G401.6 (cell line): ENCODE results near the gene KIN.
"Not testable (repeated sequence)": the region's sequence is repeated elsewhere in the genome, so short reads cannot be mapped to it uniquely, and the experiment has no call there.

Source experiments
- FAIRE-seq: peaks from 2 replicates; lab custom pipeline; 2012; peaks lifted over from hg19 to GRCh38; lab: Jason Lieb, UNC

The KIN gene, protein sequence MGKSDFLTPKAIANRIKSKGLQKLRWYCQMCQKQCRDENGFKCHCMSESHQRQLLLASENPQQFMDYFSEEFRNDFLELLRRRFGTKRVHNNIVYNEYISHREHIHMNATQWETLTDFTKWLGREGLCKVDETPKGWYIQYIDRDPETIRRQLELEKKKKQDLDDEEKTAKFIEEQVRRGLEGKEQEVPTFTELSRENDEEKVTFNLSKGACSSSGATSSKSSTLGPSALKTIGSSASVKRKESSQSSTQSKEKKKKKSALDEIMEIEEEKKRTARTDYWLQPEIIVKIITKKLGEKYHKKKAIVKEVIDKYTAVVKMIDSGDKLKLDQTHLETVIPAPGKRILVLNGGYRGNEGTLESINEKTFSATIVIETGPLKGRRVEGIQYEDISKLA

DNA sequence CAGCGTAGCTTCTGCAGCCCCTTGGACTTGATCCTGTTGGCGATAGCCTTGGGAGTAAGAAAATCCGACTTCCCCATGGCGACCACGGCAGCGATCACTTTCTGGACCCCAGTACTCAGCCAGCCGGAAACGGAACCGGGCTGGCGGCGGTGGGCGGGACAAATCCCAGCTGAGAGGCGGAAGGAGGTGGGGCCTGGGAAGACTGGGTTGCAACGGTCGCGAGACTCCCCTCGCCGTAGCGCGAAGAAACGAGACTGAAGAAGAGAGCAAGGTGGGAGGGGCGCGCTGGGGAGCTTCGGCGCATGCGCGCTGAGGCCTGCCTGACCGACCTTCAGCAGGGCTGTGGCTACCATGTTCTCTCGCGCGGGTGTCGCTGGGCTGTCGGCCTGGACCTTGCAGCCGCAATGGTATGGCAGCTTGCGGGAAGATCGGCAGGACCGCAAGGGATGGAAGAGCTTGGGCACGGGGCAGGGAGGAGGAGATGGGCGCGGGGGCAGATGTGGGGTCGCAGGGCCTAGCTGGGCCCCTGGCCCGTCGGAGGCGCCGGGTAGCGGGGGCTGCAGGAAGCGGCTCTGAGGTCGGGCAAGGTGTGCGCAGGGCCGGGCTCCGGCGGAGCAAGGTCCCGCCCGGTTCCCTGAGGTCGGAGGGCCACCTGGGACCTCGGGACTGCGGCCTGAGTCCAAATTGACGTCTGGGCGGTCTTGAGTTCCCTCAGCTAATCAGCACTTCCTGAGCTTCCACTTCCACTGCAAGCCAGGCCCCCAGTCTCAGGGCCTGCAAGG is at the start of gene KIN, which contains the start of gene ATP5F1C:
Gene KIN (minus strand): TSS at position 137 of the 782 bp plus-strand sequence. CDS start 60 bp downstream, at position 77.
Gene ATP5F1C (plus strand): TSS at position 321 of the 782 bp plus-strand sequence. CDS start 31 bp downstream, at position 352.
- FAIRE-seq = peak; percentile 95

DNA sequence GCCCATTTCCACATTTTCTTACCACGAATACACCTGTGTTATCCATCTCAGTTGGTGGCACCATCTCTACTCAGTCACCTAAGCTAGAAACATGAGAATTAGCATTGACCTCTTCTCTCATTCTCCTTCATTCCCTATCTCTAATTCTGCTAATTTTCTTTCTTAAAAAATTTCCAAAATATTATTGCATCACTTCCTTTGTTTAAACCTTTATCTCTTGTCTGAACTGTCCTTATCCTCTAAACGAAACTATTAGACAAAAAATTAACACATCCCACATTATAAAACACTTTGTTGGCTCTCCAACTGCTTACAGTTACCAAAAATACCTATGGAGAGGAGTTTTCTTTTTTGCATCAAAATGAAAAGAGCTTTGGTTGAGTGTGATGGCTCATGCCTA is 48.8 kb upstream of the KIN start:
- no peak for FAIRE-seq

DNA sequence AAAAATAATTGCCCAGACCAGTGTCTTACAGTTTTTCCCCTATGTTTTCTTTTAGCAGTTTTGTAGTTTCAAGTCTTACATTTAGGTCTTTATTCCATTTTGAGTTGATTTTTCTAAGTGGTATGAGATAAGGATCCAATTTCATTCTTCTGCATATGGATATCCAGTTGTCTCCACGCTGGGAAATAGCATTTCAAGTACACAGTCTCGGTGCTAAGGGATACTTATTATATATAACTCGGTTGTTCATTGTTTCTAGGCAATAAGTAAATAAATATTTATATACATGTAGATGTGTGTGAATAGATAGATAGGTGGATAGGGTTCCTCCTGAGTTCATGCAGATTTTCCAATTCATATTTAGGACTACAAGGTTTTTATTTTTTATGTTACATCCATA is 46.5 kb upstream of the KIN start:
- no peak for FAIRE-seq

DNA sequence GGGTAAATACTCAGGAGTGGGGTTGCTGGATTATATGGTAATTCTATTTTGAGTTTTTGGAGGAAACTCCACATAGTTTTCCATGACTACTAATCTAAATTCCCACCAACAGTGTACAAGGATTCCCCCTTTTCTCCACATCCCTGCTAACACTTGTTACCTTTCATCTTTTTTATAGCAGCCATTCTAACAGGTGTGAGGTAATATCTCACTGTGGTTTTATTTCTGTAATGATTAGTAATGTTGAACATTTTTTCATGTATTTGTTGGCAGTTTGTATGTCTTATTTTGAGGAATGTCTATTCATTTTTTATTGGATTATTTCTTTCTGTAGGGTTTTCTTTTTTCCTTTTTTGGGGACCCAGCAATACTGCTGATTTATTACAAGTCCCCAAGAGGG is 45.4 kb upstream of the KIN start:
- FAIRE-seq = no peak

DNA sequence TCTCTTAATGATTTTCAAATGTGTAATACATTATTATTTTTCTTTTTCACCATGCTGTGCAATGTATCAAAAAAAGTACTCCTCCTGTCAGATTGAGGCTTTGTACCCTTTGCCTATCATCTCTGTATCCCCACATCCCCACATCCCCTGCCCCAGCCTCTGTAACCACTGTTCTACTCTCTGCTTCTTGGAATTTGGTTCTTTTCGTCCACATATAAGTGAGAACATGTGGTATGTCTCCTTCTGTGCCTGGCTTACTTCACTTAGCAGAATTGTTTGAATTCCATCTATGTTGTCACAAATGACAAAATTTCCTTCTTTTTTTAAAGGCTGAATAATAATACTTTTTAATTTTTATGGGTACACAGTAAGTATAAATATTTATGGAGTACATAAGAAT is 44.3 kb upstream of the KIN start:
- FAIRE-seq = no peak

DNA sequence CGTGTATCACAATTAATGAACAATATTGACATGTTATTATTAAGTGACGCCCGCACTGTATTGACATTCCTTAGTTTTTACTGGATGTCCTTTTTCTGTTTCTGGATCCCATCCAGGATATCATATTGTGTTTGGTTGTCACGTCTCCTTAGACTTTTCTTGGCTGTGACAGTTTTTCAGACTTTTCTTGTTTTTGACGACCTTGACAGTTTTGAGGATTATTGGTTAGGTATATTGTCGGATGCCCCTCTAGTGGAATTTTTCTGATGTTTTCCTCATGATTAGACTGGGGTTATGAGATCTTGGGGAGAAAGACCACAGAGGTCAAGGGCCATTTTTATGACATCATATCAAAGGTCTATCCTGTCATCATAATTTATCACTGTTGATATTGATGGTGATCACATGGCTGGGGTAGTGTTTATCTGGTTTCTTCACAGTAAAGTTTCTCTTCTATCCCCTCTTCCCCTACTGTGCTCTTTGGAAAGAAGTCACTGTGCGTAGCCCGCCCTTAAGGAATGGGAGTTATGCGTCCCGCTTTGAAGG is 41.6 kb upstream of the KIN start:
- FAIRE-seq = no peak

DNA sequence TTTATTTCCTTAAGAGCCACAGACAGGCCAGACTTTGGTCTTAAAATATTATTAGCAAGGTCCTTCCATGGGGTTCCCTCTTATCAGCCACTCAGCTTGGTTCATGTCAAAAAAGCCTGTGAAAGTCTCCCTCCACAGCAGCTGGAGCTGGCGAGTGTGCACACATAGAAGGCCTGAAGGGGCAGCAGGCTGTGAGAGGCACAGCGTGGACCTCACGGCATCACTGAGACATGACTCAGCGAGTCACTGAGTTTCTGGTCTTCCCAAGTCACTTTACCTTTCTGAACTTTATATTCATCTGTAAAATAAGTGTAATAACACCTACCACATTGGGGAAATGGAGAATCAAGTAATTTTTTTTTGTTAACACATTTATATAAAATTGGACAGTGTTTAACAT is 39.2 kb upstream of the KIN start:
- no peak for FAIRE-seq

DNA sequence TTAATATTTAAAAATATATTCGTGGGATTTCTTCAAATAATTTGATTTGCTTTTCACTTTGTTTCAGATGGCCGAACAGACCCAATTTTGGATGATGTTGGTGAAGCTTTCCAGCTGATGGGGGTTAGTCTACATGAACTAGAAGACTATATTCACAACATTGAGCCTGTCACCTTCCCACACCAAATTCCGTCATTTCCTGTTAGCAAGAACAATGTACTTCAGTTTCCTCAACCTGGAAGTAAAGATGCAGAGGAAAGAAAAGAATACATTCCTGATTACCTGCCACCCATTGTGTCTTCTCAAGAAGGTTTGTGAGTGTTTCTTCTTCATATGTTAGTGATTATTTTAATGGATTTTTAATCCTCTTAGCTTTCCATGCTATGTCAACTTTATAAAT is 36.5 kb upstream of the KIN start:
- FAIRE-seq = no peak

DNA sequence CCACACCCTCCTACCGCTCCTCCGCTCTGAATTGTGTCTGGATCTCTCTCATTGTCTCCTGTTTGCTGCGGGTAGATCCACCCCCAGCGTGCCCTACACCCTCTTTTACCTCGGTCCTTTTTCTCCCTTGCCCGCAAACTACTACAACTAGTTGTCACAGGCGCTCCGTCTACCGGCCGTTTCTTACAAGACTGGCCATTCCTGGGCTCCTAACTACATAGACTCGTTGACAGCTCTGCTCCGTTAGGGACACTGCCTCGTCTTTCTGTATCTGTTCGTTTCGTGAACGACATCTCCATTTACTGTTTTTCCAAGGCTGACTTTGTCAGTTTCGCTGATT is 31.3 kb upstream of the KIN start:
- FAIRE-seq = no peak

DNA sequence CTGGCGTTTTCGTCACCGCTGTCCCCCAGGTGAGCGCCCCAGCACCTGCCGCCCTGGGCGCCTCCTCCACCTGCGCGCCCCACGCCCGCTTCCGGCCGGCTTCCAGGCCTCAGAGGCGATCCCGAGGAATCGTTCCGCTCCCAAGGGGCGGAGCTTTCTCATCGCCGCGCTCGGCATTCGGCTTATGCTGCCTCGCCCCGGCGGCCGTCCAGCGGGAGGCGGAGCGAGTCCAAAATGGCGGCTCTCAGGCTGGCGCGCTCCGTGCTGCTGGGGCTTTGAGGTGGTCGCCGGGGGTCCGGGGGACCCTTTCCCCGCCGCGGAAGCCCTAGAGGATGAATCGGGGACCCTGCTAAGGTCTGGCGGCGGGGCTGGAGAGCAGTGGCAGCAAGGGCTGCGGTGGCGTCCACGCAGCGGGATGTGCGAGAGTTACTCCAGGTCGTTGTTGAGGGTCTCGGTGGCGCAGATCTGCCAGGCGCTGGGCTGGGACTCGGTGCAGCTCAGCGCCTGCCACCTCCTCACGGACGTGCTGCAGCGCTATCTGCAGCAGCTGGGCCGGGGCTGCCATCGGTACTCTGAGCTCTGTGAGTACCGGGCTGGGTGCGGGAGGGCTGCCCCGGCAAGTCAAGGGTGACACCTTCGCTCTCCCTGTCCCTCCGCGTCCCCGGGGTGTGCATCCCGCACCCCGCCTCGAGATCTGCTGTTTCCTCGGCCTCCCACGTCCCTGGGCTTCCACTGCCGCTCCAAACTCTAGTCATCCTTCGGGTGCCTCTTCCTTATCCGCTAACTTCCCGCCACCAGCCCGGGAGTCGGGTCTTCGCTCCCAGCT is 30.7 kb upstream of the KIN start, which contains the start of gene TAF3:
Gene TAF3 (plus strand): TSS at position 211 of the 826 bp plus-strand sequence. CDS start 205 bp downstream, at position 416.
- FAIRE-seq = no peak

DNA sequence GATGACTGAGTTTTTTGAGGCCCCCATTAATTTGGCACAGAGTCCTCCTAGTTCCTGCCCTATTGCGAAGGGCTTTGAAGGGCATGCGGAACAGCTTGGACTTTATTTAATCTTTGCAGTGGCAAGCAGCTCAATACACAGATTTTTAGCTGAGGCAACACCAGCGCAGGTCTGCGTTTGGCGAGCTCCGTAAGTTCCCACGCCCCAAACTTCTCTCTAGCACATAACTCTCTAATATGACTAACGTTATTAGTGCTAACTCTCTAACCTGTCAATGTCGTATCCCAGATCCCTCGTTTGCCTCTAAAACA is 30.1 kb upstream of the KIN start:
- FAIRE-seq = no peak

DNA sequence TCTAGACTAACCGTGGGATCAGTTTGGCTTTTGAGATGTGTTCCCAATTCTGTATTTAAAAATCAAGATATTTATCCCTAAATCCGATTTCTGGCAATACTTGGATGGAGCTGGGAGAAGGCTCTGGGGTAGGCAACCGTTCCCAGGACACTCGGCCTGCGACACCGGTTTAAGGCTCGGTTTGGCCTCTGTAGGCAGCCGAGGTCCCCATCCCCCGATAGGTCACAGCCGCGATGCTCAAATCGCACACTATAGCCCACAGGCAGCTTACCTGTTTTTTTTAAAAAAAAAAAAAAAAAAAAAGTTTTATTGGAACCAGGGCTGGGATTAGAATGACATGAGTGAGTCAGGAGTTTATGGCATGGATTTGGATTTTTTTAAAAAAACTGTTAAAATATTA is 29.8 kb upstream of the KIN start:
- FAIRE-seq = no peak

DNA sequence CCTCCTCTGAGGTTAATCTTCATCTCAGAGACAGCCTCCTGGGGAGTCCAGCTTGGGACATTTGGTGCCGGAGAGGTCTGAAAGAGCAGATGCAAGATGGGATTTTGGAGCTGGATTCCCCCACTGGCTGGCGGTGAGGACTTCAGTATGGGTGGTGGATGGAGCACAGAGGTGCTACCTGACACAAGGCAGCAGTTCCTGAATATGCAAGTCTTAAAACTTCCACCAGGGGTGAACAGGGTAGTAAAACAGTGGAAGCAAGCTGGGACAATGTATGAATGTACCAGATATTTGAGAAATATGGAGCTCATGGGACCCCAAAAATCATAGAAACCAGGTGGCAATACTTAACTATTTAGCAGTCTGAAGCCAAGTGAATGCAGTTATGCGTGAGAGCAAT is 25.7 kb upstream of the KIN start:
- FAIRE-seq = no peak

DNA sequence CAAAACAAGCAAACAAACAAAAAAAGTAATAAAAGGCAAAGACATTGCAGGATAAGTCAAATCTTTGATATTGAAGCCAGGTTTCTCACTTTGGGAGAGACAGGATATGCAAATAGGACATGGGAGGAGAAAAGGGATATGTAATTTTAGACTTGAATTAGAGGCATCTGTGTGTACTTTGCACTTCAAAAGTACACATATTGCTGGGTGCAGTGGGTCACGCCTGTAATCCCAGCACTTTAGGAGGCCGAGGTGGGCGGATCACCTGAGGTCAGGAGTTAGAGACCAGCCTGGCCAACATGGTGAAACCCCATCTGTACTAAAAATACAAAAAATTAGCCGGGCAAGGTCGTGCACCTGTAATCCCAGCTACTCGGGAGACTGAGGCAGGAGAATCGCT is 23.9 kb upstream of the KIN start:
- not testable (repeated sequence) for FAIRE-seq

DNA sequence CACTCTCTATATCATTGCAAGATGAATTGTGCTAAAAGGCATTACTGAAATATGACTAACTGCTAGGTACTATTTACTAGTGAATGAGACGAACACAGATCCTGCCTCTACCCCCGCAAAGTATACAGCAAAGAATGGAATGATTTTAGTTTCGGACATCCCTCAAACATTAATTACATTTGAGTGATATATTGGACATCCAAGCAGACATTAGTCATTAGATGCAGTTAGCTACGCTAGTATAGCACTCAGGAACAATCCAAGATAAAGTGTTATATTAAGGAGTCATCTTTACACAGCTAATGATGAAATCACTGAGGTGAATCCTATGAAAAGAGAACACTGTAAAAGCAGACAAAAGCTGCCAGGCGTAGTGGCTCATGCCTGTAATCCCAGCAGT is 23.2 kb upstream of the KIN start:
- no peak for FAIRE-seq

DNA sequence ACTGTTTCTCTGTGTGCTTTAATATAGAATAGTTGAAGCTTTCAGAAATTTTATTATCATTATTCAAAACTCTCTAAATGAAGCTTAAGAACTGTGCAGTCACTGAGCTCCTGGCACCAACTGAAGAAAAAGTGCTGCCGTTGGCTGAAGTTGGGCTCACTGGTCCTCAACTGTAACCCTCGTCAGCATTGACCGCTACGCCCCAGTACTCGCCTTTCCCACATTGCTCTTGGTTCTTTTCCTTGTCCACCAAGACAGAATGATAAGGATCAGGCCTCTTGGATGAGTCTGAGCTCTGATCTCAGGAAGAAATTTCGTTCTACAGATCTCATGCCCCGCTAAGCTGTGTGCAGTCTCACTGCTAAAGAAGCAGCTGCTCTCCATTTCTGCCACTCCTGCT is 22.6 kb upstream of the KIN start:
- no peak for FAIRE-seq

DNA sequence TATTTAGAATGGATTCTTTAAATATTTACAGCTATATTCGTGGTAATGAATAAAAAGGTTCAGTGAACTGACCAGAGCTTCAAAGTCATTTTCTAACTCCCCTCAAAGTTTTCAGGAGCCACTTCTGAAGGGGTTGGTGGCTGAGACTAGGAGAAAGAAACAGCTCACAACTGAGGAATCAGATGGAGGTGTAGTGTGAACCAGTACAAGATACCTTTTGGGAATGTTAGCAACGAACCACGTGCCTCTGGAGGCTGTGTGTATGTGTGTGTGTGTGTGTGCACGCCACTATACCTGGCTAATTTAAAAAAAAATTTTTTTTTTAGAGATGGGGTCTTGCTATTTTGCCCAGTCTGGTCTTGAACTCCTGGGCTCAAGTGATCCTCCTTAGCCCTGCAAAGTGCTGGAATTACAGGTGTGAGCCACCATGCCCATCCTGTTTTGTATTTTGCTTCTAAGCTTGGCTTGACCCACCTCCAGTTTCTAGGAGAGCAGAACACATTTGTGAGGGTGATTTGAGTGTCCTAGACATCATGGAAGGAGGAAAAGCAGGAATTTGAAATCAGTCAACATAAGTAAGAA is 21.0 kb upstream of the KIN start:
- FAIRE-seq = no peak

DNA sequence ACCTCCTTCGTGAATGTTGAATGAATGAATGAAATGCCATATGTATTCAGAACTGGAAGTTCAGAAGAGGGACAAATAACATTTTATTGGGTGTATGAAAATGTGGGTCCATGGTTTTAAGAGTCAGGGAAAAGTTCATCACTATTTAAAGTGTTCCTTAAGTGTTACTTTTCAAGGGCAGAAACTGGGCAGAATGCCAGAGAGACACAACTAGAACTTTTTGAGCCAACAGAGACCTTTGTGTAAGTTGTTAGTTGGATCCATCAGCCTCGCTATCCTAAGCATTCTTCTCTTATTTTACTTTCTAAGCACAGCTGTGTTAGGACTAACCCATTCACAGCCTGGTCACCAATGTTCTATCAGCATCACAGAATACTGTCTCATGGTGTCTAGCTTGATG is 16.9 kb upstream of the KIN start:
- no peak for FAIRE-seq

DNA sequence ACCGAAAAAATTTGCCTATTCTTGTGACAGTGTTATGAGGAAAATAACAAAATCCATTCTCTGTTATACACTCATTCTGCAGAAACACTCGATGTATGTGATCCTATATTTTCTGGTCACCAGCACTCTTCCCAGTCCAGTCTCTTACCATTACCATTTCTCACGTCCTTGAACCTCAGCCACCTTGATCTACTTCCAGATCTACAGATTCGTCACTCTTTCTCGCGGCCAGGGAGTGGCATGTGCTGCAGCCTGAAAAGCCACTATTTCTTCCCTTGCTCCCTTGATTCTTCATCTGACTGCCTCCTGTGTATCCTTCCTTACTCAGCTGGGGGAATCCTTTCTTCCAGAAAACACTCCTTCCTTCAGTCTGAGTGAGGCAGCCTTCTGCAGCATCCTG is 16.4 kb upstream of the KIN start:
- no peak for FAIRE-seq

DNA sequence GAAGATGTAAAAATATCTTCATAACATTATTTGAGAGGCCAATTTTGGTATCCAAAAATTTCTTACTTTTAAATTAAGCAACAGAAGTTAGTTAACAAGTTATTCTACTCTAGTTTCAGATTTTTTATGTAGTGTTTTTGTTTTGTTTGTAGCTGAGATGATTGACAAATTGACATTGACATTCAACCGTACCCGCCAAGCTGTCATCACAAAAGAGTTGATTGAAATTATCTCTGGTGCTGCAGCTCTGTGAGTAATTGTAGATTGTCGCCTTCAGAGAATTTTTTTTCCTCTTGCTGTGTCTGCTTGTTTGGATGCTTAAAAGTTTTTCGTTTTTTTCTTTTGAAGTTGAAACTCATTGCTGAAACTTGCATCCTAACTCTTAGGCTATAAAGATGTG is 14.8 kb upstream of the KIN start:
- no peak for FAIRE-seq

DNA sequence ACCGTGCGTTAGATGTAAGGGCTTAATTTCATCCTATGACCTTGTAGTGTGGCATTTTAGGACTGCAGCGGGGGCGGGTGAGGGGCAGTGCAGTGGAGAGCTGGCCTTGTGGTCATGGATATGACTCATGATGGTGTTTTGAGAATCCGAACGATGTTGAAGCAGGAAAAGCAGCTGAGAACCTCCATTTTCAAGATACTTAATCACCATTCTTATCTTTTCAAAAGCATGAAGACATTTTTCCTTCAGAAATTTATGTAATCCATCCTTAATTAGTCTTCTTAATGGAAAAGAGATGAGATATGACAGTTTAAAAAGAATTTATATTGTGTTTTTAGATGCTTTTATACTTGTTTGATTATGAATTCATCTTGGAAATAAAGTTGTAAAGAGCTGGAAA is 9.8 kb upstream of the KIN start:
- FAIRE-seq = peak; percentile 47

DNA sequence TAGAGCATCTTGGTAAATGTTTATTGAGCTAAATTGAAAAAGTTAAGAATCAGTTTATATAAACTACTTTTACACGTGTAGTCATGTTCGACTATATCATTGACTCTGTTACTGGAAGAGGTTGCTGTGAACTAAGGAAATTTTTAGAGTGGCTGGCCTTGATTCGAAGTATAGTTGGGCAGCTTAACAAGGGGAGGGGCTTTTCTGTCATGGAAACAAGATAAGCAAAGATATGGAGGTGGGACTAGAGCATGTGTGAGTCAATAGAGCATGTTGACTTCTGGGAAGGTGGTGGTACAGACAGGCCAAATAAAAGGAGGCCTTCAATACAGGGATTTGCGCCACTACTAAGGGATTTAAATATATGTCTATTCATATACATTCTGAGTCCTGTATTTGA is 7.8 kb upstream of the KIN start:
- FAIRE-seq = no peak
